ENCODE data around the gene DOLK.

Gene DOLK

DNA sequence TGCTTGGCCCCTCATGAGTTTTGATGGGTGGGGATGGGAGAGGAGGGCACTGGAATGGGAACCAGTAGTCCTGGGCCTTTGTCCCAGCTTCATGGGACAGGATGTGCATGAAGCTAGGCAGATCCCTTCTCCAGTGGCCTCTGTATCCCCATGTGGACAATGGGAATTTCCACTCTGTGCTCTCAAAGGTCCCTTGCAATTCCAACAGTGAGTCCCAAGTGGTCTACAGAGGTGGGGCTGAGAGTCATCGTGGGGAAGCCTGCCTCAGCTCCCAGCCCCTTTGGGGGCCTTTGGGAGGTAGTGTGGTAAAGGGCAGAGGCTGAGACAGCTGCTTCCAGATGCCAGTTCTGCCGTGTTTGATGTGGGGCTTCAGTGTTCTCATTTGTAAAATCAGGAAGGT, 28.5 kb downstream of the DOLK start:
- no peak for TF ChIP-seq CTCF (IDR thresholded peaks at IDR 0.05; ENCODE audit: insufficient read depth, low read length, missing control alignments)
- CTCF ChIA-PET, result interaction anchor here (2.7 to 3.1 kb wide), 2 partner anchors 9 to 57 kb away, joined by 17 to 25 read pairs; no protein-coding TSS in a partner anchor
- POLR2A ChIA-PET, result no interaction called here
- no peak overlapping the region for H3K4me3 ChIP-seq (ENCODE audit: low read depth, low read length)
- DNase-seq (ENCODE audit: low read depth, low spot score), result no peak

- ChIA-PET POLR2A (interaction anchor here (0.7 kb wide), 1 partner anchor 15 kb away, joined by 3 read pairs; no protein-coding TSS in a partner anchor), CTCF (interaction anchor here (1.5 to 4.8 kb wide), 2 partner anchors 9 to 51 kb away, joined by 3 to 42 read pairs; no protein-coding TSS in a partner anchor)
- TF ChIP-seq CTCF (IDR thresholded peaks at IDR 0.05; ENCODE audit: insufficient read depth, low read length, missing control alignments), result no peak
- H3K4me3 ChIP-seq (ENCODE audit: low read depth, low read length), result no peak overlapping the region
- no peak for DNase-seq (ENCODE audit: low read depth, low spot score)
These were observed 30.1 kb downstream of the DOLK start for GRCh38 chr9:128917151-128917849.

- TF ChIP-seq CTCF (IDR thresholded peaks at IDR 0.05; ENCODE audit: insufficient read depth, low read length, missing control alignments), result no peak
- no peak overlapping the region for H3K4me3 ChIP-seq (ENCODE audit: low read depth, low read length)
- ChIA-PET POLR2A (interaction anchor here (0.7 kb wide), 1 partner anchor 15 kb away, joined by 3 read pairs; no protein-coding TSS in a partner anchor), CTCF (interaction anchor here (1.5 to 4.8 kb wide), 2 partner anchors 10 to 51 kb away, joined by 3 to 42 read pairs; no protein-coding TSS in a partner anchor)
- no peak for DNase-seq (ENCODE audit: low read depth, low spot score)
These were observed 30.7 kb downstream of the DOLK start for GRCh38 chr9:128916745-128917144.

- no peak for DNase-seq (ENCODE audit: low read depth, low spot score)
- no peak for TF ChIP-seq CTCF (IDR thresholded peaks at IDR 0.05; ENCODE audit: insufficient read depth, low read length, missing control alignments)
- no peak overlapping the region for H3K4me3 ChIP-seq (ENCODE audit: low read depth, low read length)
- CTCF ChIA-PET, result interaction anchor here (1.5 to 4.8 kb wide), 3 partner anchors 10 to 50 kb away, joined by 3 to 42 read pairs (median 4); no protein-coding TSS in a partner anchor
- POLR2A ChIA-PET, result interaction anchor here (0.7 kb wide), 1 partner anchor 14 kb away, joined by 3 read pairs; no protein-coding TSS in a partner anchor
These were observed 31.2 kb downstream of the DOLK start for GRCh38 chr9:128916204-128916603.

DNA sequence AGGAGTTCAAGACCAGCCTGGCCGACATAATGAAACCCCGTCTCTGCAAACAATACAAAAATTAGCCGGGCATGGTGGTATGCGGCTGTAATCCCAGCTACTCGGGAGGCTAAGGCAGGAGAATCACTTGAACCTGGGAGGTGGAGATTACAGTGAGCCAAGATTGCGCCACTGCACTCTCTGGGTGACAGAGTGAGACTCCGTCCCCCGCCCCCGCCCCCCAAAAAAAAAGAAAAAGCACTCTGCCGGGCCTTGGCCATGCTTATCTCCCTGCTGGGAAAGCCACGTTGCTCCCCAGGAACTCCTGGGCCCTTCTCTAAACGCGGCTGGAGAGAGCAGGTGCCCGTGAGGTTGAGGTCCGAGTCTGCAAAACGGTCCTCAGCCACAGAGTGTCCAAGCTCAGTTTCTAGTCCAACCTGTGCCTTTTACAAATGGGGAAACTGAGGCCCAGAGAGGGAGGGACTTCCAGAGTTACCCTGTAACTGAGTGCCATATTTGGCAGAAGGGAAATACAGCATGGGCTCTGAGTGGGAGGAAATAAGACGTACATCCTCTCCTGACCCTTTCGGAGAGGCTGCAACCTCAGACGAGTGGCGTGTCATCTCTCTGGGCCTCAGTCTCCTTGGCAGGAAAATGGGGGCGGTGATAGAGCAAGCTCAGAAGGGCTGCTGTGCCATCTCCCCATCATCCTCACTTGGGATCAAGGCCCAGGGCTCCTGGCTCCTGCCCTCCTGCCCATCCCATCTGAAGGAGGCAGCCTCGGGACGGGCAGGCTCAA, 33.2 kb downstream of the DOLK start:
- ChIA-PET CTCF (interaction anchor here (4.8 kb wide), 1 partner anchor 12 kb away, joined by 42 read pairs; no protein-coding TSS in a partner anchor), POLR2A (interaction anchor here (0.6 kb wide), 1 partner anchor 34 kb away, joined by 3 read pairs; no protein-coding TSS in a partner anchor)
- TF ChIP-seq CTCF (IDR thresholded peaks at IDR 0.05; ENCODE audit: insufficient read depth, low read length, missing control alignments), result no peak
- no peak overlapping the region for H3K4me3 ChIP-seq (ENCODE audit: low read depth, low read length)
- DNase-seq (ENCODE audit: low read depth, low spot score), result no peak
